ENCODE results near the gene TRIP10. TPM values are rescaled to one million over a fixed set of nuclear protein-coding genes. Genes with fewer than 3 reads are reported as not detected.

Gene TRIP10
- total and polyA plus RNA-seq, 2 of the 13 experiments (the other 11 are each of a cell fraction or from before 2014, with no cell fraction given) = 32.5 to 33.2 TPM

GRCh38 chr19:6753178-6754031 lies 13.9 kb downstream of the TRIP10 start (continued):
- peak; percentile 86 for TF ChIP-seq ZNF574 (CRISPR knock-in tag; IDR thresholded peaks at IDR 0.05)
- no peak for TF ChIP-seq ZNF275 (CRISPR knock-in tag; IDR thresholded peaks at IDR 0.05; ENCODE audit: borderline replicate concordance)
- TF ChIP-seq ZNF414 (CRISPR knock-in tag; IDR thresholded peaks at IDR 0.05) = 0 out of 2 replicates have a peak, but pooled peaks have one; percentile 20
- TF ChIP-seq MAX (IDR thresholded peaks at IDR 0.05) = peak; percentile 99
- TF ChIP-seq MTF1 (CRISPR knock-in tag; IDR thresholded peaks at IDR 0.05) = no peak
- no peak; the same call in 1 of the 2 replicates for TF ChIP-seq TOE1 (CRISPR knock-in tag; IDR thresholded peaks at IDR 0.05)
- TF ChIP-seq SKIL (CRISPR knock-in tag; IDR thresholded peaks at IDR 0.05; ENCODE audit: borderline replicate concordance) = no peak
- TF ChIP-seq ZNF703 (CRISPR knock-in tag; IDR thresholded peaks at IDR 0.05; ENCODE audit: borderline replicate concordance) = no peak
- TF ChIP-seq TFDP2 (CRISPR knock-in tag; IDR thresholded peaks at IDR 0.05) = peak; percentile 88
- no peak; the same call in 1 of the 2 replicates for TF ChIP-seq KDM6A (CRISPR knock-in tag; IDR thresholded peaks at IDR 0.05; ENCODE audit: low read depth)
- TF ChIP-seq NCOA2 (CRISPR knock-in tag; IDR thresholded peaks at IDR 0.05) = peak; percentile 79
- no peak for TF ChIP-seq GATA4 (IDR thresholded peaks at IDR 0.05; ENCODE audit: borderline replicate concordance, low read depth)
- peak; percentile 77; the same call in 1 of the 2 replicates for TF ChIP-seq ZNF580 (CRISPR knock-in tag; IDR thresholded peaks at IDR 0.05; ENCODE audit: borderline replicate concordance, low read depth)
- TF ChIP-seq BHLHE40 (IDR thresholded peaks at IDR 0.05; ENCODE audit: low read length) = peak; percentile 78; the same call in 1 of the 2 replicates
- peak; percentile 48 for TF ChIP-seq AGO1 (IDR thresholded peaks at IDR 0.05; ENCODE audit: low read depth, low read length, poor library complexity, severe bottlenecking)
- TF ChIP-seq ZNF614 (CRISPR knock-in tag; IDR thresholded peaks at IDR 0.05; ENCODE audit: borderline replicate concordance) = peak; percentile 87; the same call in 1 of the 2 replicates

All from HepG2 (cell line).